ENCODE measurements around the gene CAMK4.

The CAMK4 gene

GRCh38 chr5:111224561-111225345 is 569 bp downstream of the CAMK4 start:
- Histone ChIP-seq H3K4me1 (ENCODE audit: control insufficient read depth, insufficient read depth, low read length) (peaks cover 10% of the 10 kb centered on the region), H3K9me3 (ENCODE audit: control insufficient read depth, insufficient read depth, low read depth, low read length) (no peaks in the 10 kb centered on the region), H3K27ac (ENCODE audit: extremely low read depth, low read depth, low read length) (peak overlapping the region; percentile 65; the same call in 1 of the 2 replicates), H3K4me3 (ENCODE audit: low read depth, low read length) (peak overlapping the region; percentile 59), H3K36me3 (ENCODE audit: control insufficient read depth in 2 of 2, insufficient read depth in 1 of 2, low read length in 2 of 2) (no peaks in the 10 kb centered on the region)
- POLR2A ChIA-PET: interaction anchor here (1.1 to 1.5 kb wide), 3 partner anchors 11 to 133 kb away, joined by 4 to 6 read pairs (median 4); partner anchors contain the start of gene WDR36
- CTCF ChIA-PET: interaction anchor here (0.6 to 2.4 kb wide), 3 partner anchors 53 to 1176 kb away, joined by 3 to 10 read pairs (median 3); no protein-coding TSS in a partner anchor
- no peak for TF ChIP-seq ZNF544 (tag by site-specific recombination; IDR thresholded peaks at IDR 0.05)
- no peak for TF ChIP-seq ZNF571 (tag by site-specific recombination; IDR thresholded peaks at IDR 0.05)
- no peak for TF ChIP-seq ZNF792 (tag by site-specific recombination; IDR thresholded peaks at IDR 0.05)
- no peak for TF ChIP-seq ZNF514 (tag by site-specific recombination; IDR thresholded peaks at IDR 0.05)
- peak; percentile 69; the same call in 1 of the 2 replicates for TF ChIP-seq ZNF580 (tag by site-specific recombination; IDR thresholded peaks at IDR 0.05)
- TF ChIP-seq ZNF449 (tag by site-specific recombination; IDR thresholded peaks at IDR 0.05): peak; percentile 16; the same call in 1 of the 2 replicates
- no peak for TF ChIP-seq ZNF560 (tag by site-specific recombination; IDR thresholded peaks at IDR 0.05; ENCODE audit: borderline replicate concordance)
- no peak for TF ChIP-seq ZNF639 (tag by site-specific recombination; IDR thresholded peaks at IDR 0.05)
- no peak for TF ChIP-seq OSR2 (tag by site-specific recombination; IDR thresholded peaks at IDR 0.05)
- 0 out of 2 replicates have a peak, but pooled peaks have one; percentile 25 for TF ChIP-seq ZSCAN5A (tag by site-specific recombination; IDR thresholded peaks at IDR 0.05)
- peak; percentile 12; the same call in 1 of the 2 replicates for TF ChIP-seq ZNF341 (tag by site-specific recombination; IDR thresholded peaks at IDR 0.05; ENCODE audit: low read depth)
- no peak for TF ChIP-seq WT1 (tag by site-specific recombination; IDR thresholded peaks at IDR 0.05)
- TF ChIP-seq REPIN1 (tag by site-specific recombination; IDR thresholded peaks at IDR 0.05; ENCODE audit: low read depth): no peak
- TF ChIP-seq ZFHX2 (tag by site-specific recombination; conservative IDR thresholded peaks at IDR 0.05): no peak
- TF ChIP-seq ZNF776 (tag by site-specific recombination; IDR thresholded peaks at IDR 0.05; ENCODE audit: borderline replicate concordance): no peak
- no peak for TF ChIP-seq FEZF1 (tag by site-specific recombination; IDR thresholded peaks at IDR 0.05)
- TF ChIP-seq ZBTB44 (tag by site-specific recombination; IDR thresholded peaks at IDR 0.05): no peak
- TF ChIP-seq ZNF777 (tag by site-specific recombination; IDR thresholded peaks at IDR 0.05; ENCODE audit: borderline replicate concordance): peak; percentile 86; the same call in 1 of the 2 replicates
- peak; percentile 22; the same call in 1 of the 2 replicates for TF ChIP-seq ZNF768 (tag by site-specific recombination; IDR thresholded peaks at IDR 0.05)
- peak; percentile 20; the same call in 1 of the 2 replicates for TF ChIP-seq ZSCAN16 (tag by site-specific recombination; IDR thresholded peaks at IDR 0.05)
- no peak for TF ChIP-seq ZNF133 (tag by site-specific recombination; IDR thresholded peaks at IDR 0.05)
- TF ChIP-seq SP7 (tag by site-specific recombination; IDR thresholded peaks at IDR 0.05): no peak
- peak; percentile 55 for TF ChIP-seq REST (tag by site-specific recombination; IDR thresholded peaks at IDR 0.05)
- no peak for TF ChIP-seq BCL11A (tag by site-specific recombination; IDR thresholded peaks at IDR 0.05; ENCODE audit: low read depth)
- TF ChIP-seq ZNF423 (tag by site-specific recombination; IDR thresholded peaks at IDR 0.05): peak; percentile 25; the same call in 1 of the 2 replicates
- TF ChIP-seq ZNF23 (tag by site-specific recombination; IDR thresholded peaks at IDR 0.05; ENCODE audit: borderline replicate concordance): no peak
- 0 out of 2 replicates have a peak, but pooled peaks have one; percentile 45 for TF ChIP-seq ZNF501 (tag by site-specific recombination; IDR thresholded peaks at IDR 0.05)
- peak; percentile 40 for TF ChIP-seq ZNF366 (tag by site-specific recombination; conservative IDR thresholded peaks at IDR 0.05)

Measured in HEK293 (cell line).